ENCODE measurements around the gene CST3. TPM values are rescaled to one million over a fixed set of nuclear protein-coding genes. Genes with fewer than 3 reads are reported as not detected.
"Not testable (repeated sequence)": the region's sequence is repeated elsewhere in the genome, so short reads cannot be mapped to it uniquely, and the experiment has no call there.

CST3 gene
- total RNA-seq, 1 experiment from 2014 or later = 82.7 TPM

GRCh38 chr20:23638309-23638708, 554 bp upstream of the CST3 start:
- no TSS peak for BruUV-seq (replicated peaks)
- CTCF ChIA-PET = interaction anchor here (0.6 kb wide), 1 partner anchor 20 kb away, joined by 6 read pairs; no protein-coding TSS in a partner anchor
- Histone ChIP-seq H3K4me3 (ENCODE audit: low read depth, low read length, poor library complexity, severe bottlenecking) (peak overlapping the region; percentile 95), H3K4me1 (ENCODE audit: insufficient read depth, low read length, poor library complexity, severe bottlenecking) (no peaks in the 10 kb centered on the region), H3K27me3 (replicated peaks; ENCODE audit: insufficient read depth, low read depth, low read length, poor library complexity) (no peaks in the 10 kb centered on the region), H3K27ac (ENCODE audit: low read depth, low read length, poor library complexity, severe bottlenecking) (no peak overlapping the region), H3K36me3 (ENCODE audit: insufficient read depth, low read length, poor library complexity, severe bottlenecking) (no peaks in the 10 kb centered on the region), H3K9me3 (ENCODE audit: low read depth, low read length, poor library complexity, severe bottlenecking) (no peaks in the 10 kb centered on the region)
- TF ChIP-seq CTCF (conservative IDR thresholded peaks at IDR 0.05; ENCODE audit: low read depth, low read length) = no peak
- POLR2A ChIA-PET (ENCODE audit: low non-redundant PET) = no interaction called here
- no peak for DNase-seq (ENCODE audit: low spot score)
- intact Hi-C loops (cut with micrococcal nuclease; ENCODE audit: unreplicated experiment) = no loop called here

GRCh38 chr20:23636908-23637281, 860 bp downstream of the CST3 start:
- peak overlapping the region; percentile 95 for H3K4me3 ChIP-seq (ENCODE audit: low read depth, low read length, poor library complexity, severe bottlenecking)
- H3K4me1 ChIP-seq (ENCODE audit: insufficient read depth, low read length, poor library complexity, severe bottlenecking) = no peaks in the 10 kb centered on the region
- no peaks in the 10 kb centered on the region for H3K27me3 ChIP-seq (replicated peaks; ENCODE audit: insufficient read depth, low read depth, low read length, poor library complexity)
- TF ChIP-seq CTCF (conservative IDR thresholded peaks at IDR 0.05; ENCODE audit: low read depth, low read length) = no peak
- no peak for TF ChIP-seq EZH2 (IDR thresholded peaks at IDR 0.05; ENCODE audit: borderline replicate concordance, low read depth, low read length, poor library complexity, severe bottlenecking)
- DNase-seq (ENCODE audit: low spot score) = no peak
- CTCF ChIA-PET = no interaction called here
- peak overlapping the region; percentile 85 for H3K27ac ChIP-seq (ENCODE audit: low read depth, low read length, poor library complexity, severe bottlenecking)
- intact Hi-C loops (cut with micrococcal nuclease; ENCODE audit: unreplicated experiment) = no loop called here
- H3K36me3 ChIP-seq (ENCODE audit: insufficient read depth, low read length, poor library complexity, severe bottlenecking) = no peaks in the 10 kb centered on the region
- BruUV-seq (replicated peaks) = TSS peak; percentile 63
- no peaks in the 10 kb centered on the region for H3K9me3 ChIP-seq (ENCODE audit: low read depth, low read length, poor library complexity, severe bottlenecking)
- POLR2A ChIA-PET (ENCODE audit: low non-redundant PET) = no interaction called here

GRCh38 chr20:23636182-23636907, 1.4 kb downstream of the CST3 start:
- no peaks in the 10 kb centered on the region for H3K9me3 ChIP-seq (ENCODE audit: low read depth, low read length, poor library complexity, severe bottlenecking)
- BruUV-seq (replicated peaks) = no TSS peak
- H3K36me3 ChIP-seq (ENCODE audit: insufficient read depth, low read length, poor library complexity, severe bottlenecking) = no peaks in the 10 kb centered on the region
- H3K27me3 ChIP-seq (replicated peaks; ENCODE audit: insufficient read depth, low read depth, low read length, poor library complexity) = no peaks in the 10 kb centered on the region
- TF ChIP-seq EZH2 (IDR thresholded peaks at IDR 0.05; ENCODE audit: borderline replicate concordance, low read depth, low read length, poor library complexity, severe bottlenecking) (no peak), CTCF (conservative IDR thresholded peaks at IDR 0.05; ENCODE audit: low read depth, low read length) (no peak)
- H3K4me3 ChIP-seq (ENCODE audit: low read depth, low read length, poor library complexity, severe bottlenecking) = peak overlapping the region; percentile 95
- ChIA-PET POLR2A (ENCODE audit: low non-redundant PET) (no interaction called here), CTCF (no interaction called here)
- DNase-seq (ENCODE audit: low spot score) = no peak
- no peaks in the 10 kb centered on the region for H3K4me1 ChIP-seq (ENCODE audit: insufficient read depth, low read length, poor library complexity, severe bottlenecking)
- no peak overlapping the region for H3K27ac ChIP-seq (ENCODE audit: low read depth, low read length, poor library complexity, severe bottlenecking)
- intact Hi-C loops (cut with micrococcal nuclease; ENCODE audit: unreplicated experiment) = no loop called here

- intact Hi-C loops (cut with micrococcal nuclease; ENCODE audit: unreplicated experiment); BruUV-seq (replicated peaks); H3K4me3 ChIP-seq (ENCODE audit: low read depth, low read length, poor library complexity, severe bottlenecking); H3K27ac ChIP-seq (ENCODE audit: low read depth, low read length, poor library complexity, severe bottlenecking); CTCF ChIA-PET; H3K27me3 ChIP-seq (replicated peaks; ENCODE audit: insufficient read depth, low read depth, low read length, poor library complexity); H3K9me3 ChIP-seq (ENCODE audit: low read depth, low read length, poor library complexity, severe bottlenecking); H3K4me1 ChIP-seq (ENCODE audit: insufficient read depth, low read length, poor library complexity, severe bottlenecking); DNase-seq (ENCODE audit: low spot score); H3K36me3 ChIP-seq (ENCODE audit: insufficient read depth, low read length, poor library complexity, severe bottlenecking): not testable (repeated sequence)
- POLR2A ChIA-PET (ENCODE audit: low non-redundant PET) = interaction anchor here (0.6 kb wide), 1 partner anchor 19 kb away, joined by 3 read pairs; no protein-coding TSS in a partner anchor
These were observed 2.0 kb downstream of the CST3 start for GRCh38 chr20:23635768-23636090.
